Stimulated activated CD4-positive, alpha-beta T cell treated with anti-CD3 and anti-CD28 coated beads, Interleukin-12 subunit alpha, Interleukin-12 subunit beta, amount 100 ng/mL, for 48 hours (primary cell): Measurements from ENCODE around the gene SLC35G1.

Experiments
- DNase-seq, 3 donors: peaks; one replicate each; pipeline ENCODE4 v3.0.0-alpha.2; 2020; ENCODE audit warnings: low read depth in 2 of 3, low spot score in 1 of 3

The SLC35G1 gene

GRCh38 chr10:93876381-93876780 lies 17.4 kb upstream of the SLC35G1 start:
- no peak for DNase-seq

GRCh38 chr10:93879273-93879672 lies 14.5 kb upstream of the SLC35G1 start:
- no peak for DNase-seq

- no peak for DNase-seq
Observed at GRCh38 chr10:93894516-93895378, 969 bp downstream of the SLC35G1 start.

GRCh38 chr10:93897070-93897780 lies 3.4 kb downstream of the SLC35G1 start:
- no peak for DNase-seq

GRCh38 chr10:93899109-93899508 lies 5.3 kb downstream of the SLC35G1 start:
- no peak for DNase-seq

GRCh38 chr10:93903051-93903450 lies 9.3 kb downstream of the SLC35G1 start:
- no peak for DNase-seq

- DNase-seq, result no peak
Observed at GRCh38 chr10:93904901-93905300, 11.1 kb downstream of the SLC35G1 start.

GRCh38 chr10:93907059-93907458 lies 13.3 kb downstream of the SLC35G1 start:
- DNase-seq, result no peak

- DNase-seq, result no peak
Observed at GRCh38 chr10:93911866-93912265, 18.1 kb downstream of the SLC35G1 start.

- DNase-seq, result no peak
Observed at GRCh38 chr10:93912444-93912843, 18.7 kb downstream of the SLC35G1 start.

GRCh38 chr10:93913706-93914105 lies 19.9 kb downstream of the SLC35G1 start:
- DNase-seq, result no peak

GRCh38 chr10:93915598-93915997 lies 21.8 kb downstream of the SLC35G1 start:
- DNase-seq, result no peak

- no peak for DNase-seq
Observed at GRCh38 chr10:93916257-93917063, 22.7 kb downstream of the SLC35G1 start.

GRCh38 chr10:93917064-93917391 lies 23.2 kb downstream of the SLC35G1 start:
- DNase-seq, result no peak

- DNase-seq, result no peak
Observed at GRCh38 chr10:93917821-93918220, 24.0 kb downstream of the SLC35G1 start.

- peak in 2 of 3 donors; percentile 8 to 18 for DNase-seq
Observed at GRCh38 chr10:93921338-93921737, 27.6 kb downstream of the SLC35G1 start.

GRCh38 chr10:93926613-93927012 lies 32.8 kb downstream of the SLC35G1 start:
- no peak for DNase-seq

- no peak for DNase-seq
Observed at GRCh38 chr10:93938140-93938539, 44.4 kb downstream of the SLC35G1 start.

- no peak for DNase-seq
Observed at GRCh38 chr10:93940881-93941280, 47.1 kb downstream of the SLC35G1 start.

GRCh38 chr10:93941606-93942005 lies 47.8 kb downstream of the SLC35G1 start:
- no peak for DNase-seq

GRCh38 chr10:93945819-93946218 lies 52.0 kb downstream of the SLC35G1 start:
- DNase-seq, result no peak

GRCh38 chr10:93947055-93947454 lies 53.3 kb downstream of the SLC35G1 start:
- DNase-seq, result no peak
